HFFc6 (cell line): ENCODE measurements around the gene ARHGAP21. TPM values are rescaled to one million over a fixed set of nuclear protein-coding genes. Genes with fewer than 3 reads are reported as not detected.

Experiments used
- DNase-seq: peaks from one replicate; pipeline ENCODE4 v3.0.0-alpha.2; 2018
- H3K27ac Mint-ChIP-seq: 2 replicates; pipeline ENCODE4 v1.8.0; 2020; ENCODE audit warnings: mild to moderate bottlenecking, mixed read lengths
- H3K27me3 Mint-ChIP-seq: 2 replicates; pipeline ENCODE4 v1.8.0; 2021; ENCODE audit warnings: mild to moderate bottlenecking, moderate library complexity, mixed read lengths; ENCODE audit not compliant: insufficient read depth
- H3K36me3 Mint-ChIP-seq: 2 replicates; pipeline ENCODE4 v1.8.0; 2021; ENCODE audit warnings: low read depth, mixed read lengths
- H3K4me1 Mint-ChIP-seq: 2 replicates; pipeline ENCODE4 v1.8.0; 2020; ENCODE audit warnings: low read depth, mixed read lengths
- H3K4me3 Mint-ChIP-seq: 2 replicates; pipeline ENCODE4 v1.8.0; 2020; ENCODE audit warnings: mild to moderate bottlenecking, moderate library complexity, mixed read lengths
- H3K9me3 Mint-ChIP-seq: 2 replicates; pipeline ENCODE4 v1.8.0; 2020; ENCODE audit warnings: mild to moderate bottlenecking, mixed read lengths
- CTCF ChIP-seq: fragments of 200-600 bp; sonication (generic); IDR thresholded peaks from 2 replicates; pipeline ENCODE4 v1.5.0; 2021; ENCODE audit warnings: antibody characterized with exemption, mild to moderate bottlenecking
- total RNA-seq, 6 experiments: library from RNA; stranded (reverse); fragmentation: NEBNext Ultra II Directional; extraction: Animal tissue kit (Norgen Biotek cat#: 25700); gene quantifications; 2 replicates in 1 of 6; 3 replicates in 5 of 6; pipeline ENCODE4 v1.2.3, GENCODE V29; 2021

The ARHGAP21 gene
- total RNA-seq, 6 experiments from 2014 or later, result 71.4 to 94.1 (median 82.1) TPM

GRCh38 chr10:24606021-24606420 lies 117.7 kb downstream of the ARHGAP21 start:
- no peaks in the 10 kb centered on the region for H3K9me3 Mint-ChIP-seq
- H3K4me3 Mint-ChIP-seq, result no peak overlapping the region
- no peak overlapping the region for H3K27ac Mint-ChIP-seq
- H3K27me3 Mint-ChIP-seq, result peaks cover 2% of the 10 kb centered on the region
- no peak for DNase-seq
- peaks cover 35% of the 10 kb centered on the region for H3K4me1 Mint-ChIP-seq
- peaks cover 36% of the 10 kb centered on the region for H3K36me3 Mint-ChIP-seq
- no peak for TF ChIP-seq CTCF

DNA sequence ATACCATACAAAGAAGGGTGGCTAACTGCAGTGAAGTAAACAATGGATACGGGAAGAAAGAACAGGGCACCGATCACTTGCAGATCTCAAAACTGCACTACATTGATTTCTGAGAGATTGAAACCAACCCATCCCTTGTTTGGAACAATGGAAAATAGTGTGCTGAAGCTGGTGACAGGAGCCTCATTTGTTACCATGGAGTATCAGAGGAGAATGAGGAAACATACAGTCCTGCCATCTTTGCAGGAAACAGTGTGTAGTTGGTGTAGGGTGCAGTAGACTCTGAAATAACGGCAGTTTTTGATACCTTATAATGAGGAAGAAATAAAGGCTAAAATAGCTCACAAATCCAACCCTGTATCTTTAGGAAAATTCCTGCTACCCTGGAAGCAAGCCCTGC lies 118.5 kb downstream of the ARHGAP21 start:
- Mint-ChIP-seq H3K4me1 (peaks cover 35% of the 10 kb centered on the region), H3K27ac (peak overlapping the region; percentile 17), H3K36me3 (peaks cover 42% of the 10 kb centered on the region), H3K27me3 (peaks cover 2% of the 10 kb centered on the region), H3K9me3 (no peaks in the 10 kb centered on the region), H3K4me3 (no peak overlapping the region)
- TF ChIP-seq CTCF, result no peak
- DNase-seq, result no peak

DNA sequence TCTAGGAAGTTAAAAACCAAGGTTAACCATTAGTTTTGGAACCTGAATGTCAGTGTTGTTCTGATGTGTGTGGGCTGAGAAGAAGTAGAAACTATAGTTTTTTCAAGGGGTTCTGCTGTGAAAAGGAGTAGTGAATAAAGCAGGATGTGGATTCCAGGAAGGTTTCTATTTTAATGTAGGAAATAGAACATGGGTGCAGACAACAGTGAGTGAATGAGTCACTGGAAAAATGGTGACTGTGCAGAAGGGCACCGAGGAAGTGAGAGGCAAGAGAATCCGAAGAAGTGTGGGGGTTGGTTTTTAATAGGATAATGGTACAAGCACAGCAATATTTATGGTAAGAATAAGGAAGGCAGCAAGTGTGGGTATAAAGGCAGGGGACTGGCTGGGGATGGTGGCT lies 120.4 kb downstream of the ARHGAP21 start:
- H3K36me3 Mint-ChIP-seq, result peaks cover 47% of the 10 kb centered on the region
- H3K27me3 Mint-ChIP-seq, result peaks cover 2% of the 10 kb centered on the region; the same call in 1 of the 2 replicates
- H3K9me3 Mint-ChIP-seq, result no peaks in the 10 kb centered on the region
- peak overlapping the region; percentile 43 for H3K4me3 Mint-ChIP-seq
- H3K4me1 Mint-ChIP-seq, result peaks cover 29% of the 10 kb centered on the region
- DNase-seq, result peak; percentile 53
- TF ChIP-seq CTCF, result no peak
- peak overlapping the region; percentile 88 for H3K27ac Mint-ChIP-seq

- H3K4me1 Mint-ChIP-seq, result peaks cover 6% of the 10 kb centered on the region
- no peak for TF ChIP-seq CTCF
- H3K36me3 Mint-ChIP-seq, result peaks cover 46% of the 10 kb centered on the region
- H3K9me3 Mint-ChIP-seq, result no peaks in the 10 kb centered on the region
- DNase-seq, result no peak
- no peak overlapping the region for H3K4me3 Mint-ChIP-seq
- H3K27me3 Mint-ChIP-seq, result no peaks in the 10 kb centered on the region
- 0 out of 2 replicates have a peak overlapping the region, but pooled peaks have one; percentile 27 for H3K27ac Mint-ChIP-seq
Observed at GRCh38 chr10:24597961-24598360, 125.7 kb downstream of the ARHGAP21 start.

GRCh38 chr10:24597426-24597825 lies 126.3 kb downstream of the ARHGAP21 start:
- Mint-ChIP-seq H3K4me1 (peaks cover 1% of the 10 kb centered on the region), H3K4me3 (no peak overlapping the region), H3K27me3 (no peaks in the 10 kb centered on the region), H3K9me3 (no peaks in the 10 kb centered on the region), H3K27ac (no peak overlapping the region), H3K36me3 (peaks cover 40% of the 10 kb centered on the region)
- DNase-seq, result no peak
- TF ChIP-seq CTCF, result no peak
